K562 treated with DMSO at 1 percent for 12 hours (cell line): ENCODE results near the gene ADAMTS14. TPM values are rescaled to one million over a fixed set of nuclear protein-coding genes. Genes with fewer than 3 reads are reported as not detected.

Source experiments
- total RNA-seq: library from RNA; unstranded; fragments of 300-600 nt; gene quantifications from 2 replicates; pipeline ENCODE4 v1.2.3, GENCODE V29; 2022; ENCODE audit not compliant: insufficient read depth

The ADAMTS14 gene, protein sequence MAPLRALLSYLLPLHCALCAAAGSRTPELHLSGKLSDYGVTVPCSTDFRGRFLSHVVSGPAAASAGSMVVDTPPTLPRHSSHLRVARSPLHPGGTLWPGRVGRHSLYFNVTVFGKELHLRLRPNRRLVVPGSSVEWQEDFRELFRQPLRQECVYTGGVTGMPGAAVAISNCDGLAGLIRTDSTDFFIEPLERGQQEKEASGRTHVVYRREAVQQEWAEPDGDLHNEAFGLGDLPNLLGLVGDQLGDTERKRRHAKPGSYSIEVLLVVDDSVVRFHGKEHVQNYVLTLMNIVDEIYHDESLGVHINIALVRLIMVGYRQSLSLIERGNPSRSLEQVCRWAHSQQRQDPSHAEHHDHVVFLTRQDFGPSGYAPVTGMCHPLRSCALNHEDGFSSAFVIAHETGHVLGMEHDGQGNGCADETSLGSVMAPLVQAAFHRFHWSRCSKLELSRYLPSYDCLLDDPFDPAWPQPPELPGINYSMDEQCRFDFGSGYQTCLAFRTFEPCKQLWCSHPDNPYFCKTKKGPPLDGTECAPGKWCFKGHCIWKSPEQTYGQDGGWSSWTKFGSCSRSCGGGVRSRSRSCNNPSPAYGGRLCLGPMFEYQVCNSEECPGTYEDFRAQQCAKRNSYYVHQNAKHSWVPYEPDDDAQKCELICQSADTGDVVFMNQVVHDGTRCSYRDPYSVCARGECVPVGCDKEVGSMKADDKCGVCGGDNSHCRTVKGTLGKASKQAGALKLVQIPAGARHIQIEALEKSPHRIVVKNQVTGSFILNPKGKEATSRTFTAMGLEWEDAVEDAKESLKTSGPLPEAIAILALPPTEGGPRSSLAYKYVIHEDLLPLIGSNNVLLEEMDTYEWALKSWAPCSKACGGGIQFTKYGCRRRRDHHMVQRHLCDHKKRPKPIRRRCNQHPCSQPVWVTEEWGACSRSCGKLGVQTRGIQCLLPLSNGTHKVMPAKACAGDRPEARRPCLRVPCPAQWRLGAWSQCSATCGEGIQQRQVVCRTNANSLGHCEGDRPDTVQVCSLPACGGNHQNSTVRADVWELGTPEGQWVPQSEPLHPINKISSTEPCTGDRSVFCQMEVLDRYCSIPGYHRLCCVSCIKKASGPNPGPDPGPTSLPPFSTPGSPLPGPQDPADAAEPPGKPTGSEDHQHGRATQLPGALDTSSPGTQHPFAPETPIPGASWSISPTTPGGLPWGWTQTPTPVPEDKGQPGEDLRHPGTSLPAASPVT
- total RNA-seq, result 21.5 and 42.6 TPM in 2 replicates

DNA sequence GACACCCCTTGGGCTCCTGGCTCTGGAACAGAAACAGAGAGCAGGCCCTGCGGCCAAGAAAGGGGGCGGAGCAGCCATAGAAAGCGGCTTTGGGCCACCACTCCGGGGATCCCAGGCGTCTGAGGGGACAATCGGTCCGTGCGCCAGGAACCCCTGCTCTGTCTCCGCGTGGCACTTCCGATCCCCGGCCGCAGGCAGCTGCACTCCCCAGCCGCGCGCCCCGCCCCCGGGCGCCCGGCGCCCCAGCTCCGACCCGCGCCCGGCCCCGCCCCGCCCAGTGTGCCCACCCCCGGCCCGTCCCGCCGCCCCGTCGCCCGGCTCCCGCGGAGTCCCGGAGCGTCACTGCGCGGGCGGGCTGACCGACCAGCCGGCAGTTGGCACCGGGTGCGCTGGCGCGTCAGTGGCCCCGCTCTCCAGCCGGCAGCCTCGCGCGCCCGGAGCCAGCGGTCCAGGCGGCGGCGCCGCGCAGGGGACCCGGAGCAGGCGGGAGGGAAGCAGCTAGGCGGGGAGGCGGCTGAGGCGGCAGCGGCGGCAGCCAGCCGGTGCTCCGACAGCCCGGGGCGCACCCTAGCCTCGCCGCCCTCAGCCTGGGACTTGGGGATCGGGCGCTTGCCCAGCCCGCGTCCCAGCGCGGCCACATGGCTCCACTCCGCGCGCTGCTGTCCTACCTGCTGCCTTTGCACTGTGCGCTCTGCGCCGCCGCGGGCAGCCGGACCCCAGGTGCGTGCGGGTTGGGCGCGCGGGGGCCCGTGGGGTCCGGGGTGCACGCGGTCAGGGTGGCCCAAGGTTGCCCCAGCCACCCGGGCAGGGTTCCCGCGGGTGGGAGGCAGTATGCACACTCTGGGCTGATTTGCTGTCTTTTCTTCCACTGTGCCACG, at the start of gene ADAMTS14:
Gene ADAMTS14 (plus strand): TSS at position 342 of the 878 bp plus-strand sequence. CDS start 297 bp downstream, at position 639.

DNA sequence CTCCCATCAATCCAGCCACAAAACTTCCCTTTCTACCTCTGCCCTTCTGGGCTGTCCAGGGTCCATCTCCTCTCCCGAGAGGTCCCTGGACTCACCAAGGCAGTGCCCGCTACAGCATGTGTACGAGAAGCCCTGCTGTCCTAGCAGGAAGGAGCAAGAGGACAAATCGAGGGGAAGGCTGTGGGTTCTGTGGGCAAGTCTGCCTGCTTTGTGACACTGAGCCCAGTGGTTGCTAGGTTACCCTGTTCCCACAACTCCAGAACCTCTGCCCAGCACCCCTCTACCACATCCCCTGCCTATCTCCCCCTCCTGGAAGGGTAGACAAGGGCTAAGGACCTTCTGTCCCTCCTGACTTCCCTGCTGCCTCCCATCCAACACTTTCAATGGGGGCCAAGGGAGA, 112.9 kb downstream of the ADAMTS14 start, which contains the start of gene TBATA:
Gene TBATA (minus strand): TSS at position 188 of the 400 bp plus-strand sequence. CDS start 1,998 bp downstream, outside the sequence.

Other genes with a start within 250 kb of the ADAMTS14 start
- not detected in 2 replicates for gene NODAL, start 230.8 kb upstream of the ADAMTS14 start, total RNA-seq
- gene PALD1, start 193.7 kb upstream of the ADAMTS14 start, total RNA-seq, result not detected in 2 replicates
- gene PRF1, start 69.8 kb upstream of the ADAMTS14 start, total RNA-seq, result 2.6 and 5.5 TPM in 2 replicates
- not detected in 2 replicates for gene TBATA, start 112.9 kb downstream of the ADAMTS14 start, total RNA-seq
- 6.0 and 15.1 TPM in 2 replicates for gene SGPL1, start 143.4 kb downstream of the ADAMTS14 start, total RNA-seq
- gene PCBD1, start 216.1 kb downstream of the ADAMTS14 start, total RNA-seq, result 75.7 and 80.4 TPM in 2 replicates